ENCODE data around the gene RTL10.

Gene RTL10

DNA sequence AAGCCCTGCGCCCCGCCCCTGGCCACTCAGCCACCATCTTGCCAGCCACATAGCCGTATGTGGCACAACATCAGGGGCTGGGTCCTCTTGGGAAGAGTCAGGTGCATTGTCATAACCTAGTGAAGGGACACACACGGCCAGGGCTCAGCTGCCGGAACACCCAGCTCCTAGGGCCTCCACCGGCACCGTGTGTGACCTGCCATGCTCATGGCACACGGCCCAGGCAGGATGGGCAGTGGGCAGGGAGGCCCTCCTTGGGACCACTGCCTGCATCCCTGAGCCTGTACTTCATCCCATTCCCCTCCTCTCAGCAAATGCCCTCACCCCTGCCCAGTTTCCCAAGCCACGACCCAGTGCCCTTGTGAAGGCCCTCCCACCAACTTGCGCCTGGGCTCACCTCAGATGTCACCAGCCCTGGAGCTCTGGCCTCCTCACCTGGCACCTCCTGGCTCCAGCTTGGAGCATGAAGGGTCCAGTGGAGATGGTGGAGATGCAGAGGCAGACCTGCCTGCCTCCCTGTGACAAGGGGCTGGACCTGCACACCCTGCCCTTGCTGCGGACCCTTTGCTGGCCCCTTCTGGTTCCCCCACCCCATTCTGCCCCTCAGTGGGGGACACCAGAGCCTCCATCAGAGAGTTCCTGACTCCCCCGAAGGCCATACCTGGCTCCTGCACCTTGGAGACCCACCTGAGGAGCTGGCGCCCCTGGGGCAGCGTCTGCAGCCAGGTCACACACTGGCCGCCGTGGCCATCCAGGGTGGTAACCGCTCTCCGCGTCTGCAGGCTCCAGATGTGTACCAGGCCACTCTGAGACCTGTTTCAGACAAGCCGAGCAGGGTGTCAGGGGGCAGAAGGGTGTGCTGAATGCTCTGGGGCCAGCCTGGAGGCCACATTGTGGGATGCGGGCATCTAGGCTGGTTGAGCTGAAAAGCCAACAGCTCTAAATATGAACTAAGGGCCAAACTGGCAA lies 34.5 kb downstream of the RTL10 start:
- TF ChIP-seq NFIC (IDR thresholded peaks at IDR 0.05) (no peak), CREB1 (IDR thresholded peaks at IDR 0.05; ENCODE audit: low read depth) (no peak), FOXM1 (IDR thresholded peaks at IDR 0.05; ENCODE audit: borderline replicate concordance, low read depth) (no peak), YY1 (IDR thresholded peaks at IDR 0.05; ENCODE audit: low read depth) (no peak), EP300 (IDR thresholded peaks at IDR 0.05; ENCODE audit: borderline replicate concordance) (no peak), MAX (IDR thresholded peaks at IDR 0.05) (no peak), EGR1 (IDR thresholded peaks at IDR 0.05) (no peak), ZBTB7A (IDR thresholded peaks at IDR 0.05; ENCODE audit: low read depth) (no peak), CEBPB (IDR thresholded peaks at IDR 0.05) (no peak), TEAD4 (IDR thresholded peaks at IDR 0.05) (no peak), TCF12 (IDR thresholded peaks at IDR 0.05; ENCODE audit: low read depth) (no peak), TAF1 (IDR thresholded peaks at IDR 0.05; ENCODE audit: low read depth) (no peak), RAD21 (IDR thresholded peaks at IDR 0.05; ENCODE audit: low read depth) (no peak), REST (IDR thresholded peaks at IDR 0.05; ENCODE audit: low read depth) (no peak)
- TF ChIP-seq, protein P1, sequence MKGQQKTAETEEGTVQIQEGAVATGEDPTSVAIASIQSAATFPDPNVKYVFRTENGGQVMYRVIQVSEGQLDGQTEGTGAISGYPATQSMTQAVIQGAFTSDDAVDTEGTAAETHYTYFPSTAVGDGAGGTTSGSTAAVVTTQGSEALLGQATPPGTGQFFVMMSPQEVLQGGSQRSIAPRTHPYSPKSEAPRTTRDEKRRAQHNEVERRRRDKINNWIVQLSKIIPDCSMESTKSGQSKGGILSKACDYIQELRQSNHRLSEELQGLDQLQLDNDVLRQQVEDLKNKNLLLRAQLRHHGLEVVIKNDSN (IDR thresholded peaks at IDR 0.05): no peak

- TF ChIP-seq RAD21 (IDR thresholded peaks at IDR 0.05; ENCODE audit: low read depth) (no peak), TAF1 (IDR thresholded peaks at IDR 0.05; ENCODE audit: low read depth) (no peak), MAX (IDR thresholded peaks at IDR 0.05) (no peak), YY1 (IDR thresholded peaks at IDR 0.05; ENCODE audit: low read depth) (no peak), REST (IDR thresholded peaks at IDR 0.05; ENCODE audit: low read depth) (no peak), EP300 (IDR thresholded peaks at IDR 0.05; ENCODE audit: borderline replicate concordance) (no peak), FOXM1 (IDR thresholded peaks at IDR 0.05; ENCODE audit: borderline replicate concordance, low read depth) (no peak), NFIC (IDR thresholded peaks at IDR 0.05) (no peak), ZBTB7A (IDR thresholded peaks at IDR 0.05; ENCODE audit: low read depth) (no peak), CREB1 (IDR thresholded peaks at IDR 0.05; ENCODE audit: low read depth) (no peak), CEBPB (IDR thresholded peaks at IDR 0.05) (no peak), TCF12 (IDR thresholded peaks at IDR 0.05; ENCODE audit: low read depth) (no peak), TEAD4 (IDR thresholded peaks at IDR 0.05) (no peak), EGR1 (IDR thresholded peaks at IDR 0.05) (no peak)
- TF ChIP-seq, protein P1 (IDR thresholded peaks at IDR 0.05): no peak
These were observed 35.3 kb downstream of the RTL10 start for GRCh38 chr22:19819208-19819910.

GRCh38 chr22:19818324-19819207 lies 36.1 kb downstream of the RTL10 start:
- TF ChIP-seq TEAD4 (IDR thresholded peaks at IDR 0.05) (no peak), YY1 (IDR thresholded peaks at IDR 0.05; ENCODE audit: low read depth) (no peak), RAD21 (IDR thresholded peaks at IDR 0.05; ENCODE audit: low read depth) (no peak), EGR1 (IDR thresholded peaks at IDR 0.05) (no peak), TCF12 (IDR thresholded peaks at IDR 0.05; ENCODE audit: low read depth) (no peak), TAF1 (IDR thresholded peaks at IDR 0.05; ENCODE audit: low read depth) (no peak), MAX (IDR thresholded peaks at IDR 0.05) (no peak), EP300 (IDR thresholded peaks at IDR 0.05; ENCODE audit: borderline replicate concordance) (no peak), NFIC (IDR thresholded peaks at IDR 0.05) (no peak), REST (IDR thresholded peaks at IDR 0.05; ENCODE audit: low read depth) (no peak), CREB1 (IDR thresholded peaks at IDR 0.05; ENCODE audit: low read depth) (no peak), FOXM1 (IDR thresholded peaks at IDR 0.05; ENCODE audit: borderline replicate concordance, low read depth) (no peak), CEBPB (IDR thresholded peaks at IDR 0.05) (no peak), ZBTB7A (IDR thresholded peaks at IDR 0.05; ENCODE audit: low read depth) (no peak)
- TF ChIP-seq, protein P1 (IDR thresholded peaks at IDR 0.05): no peak

All from Ishikawa (cell line).